Measurements from ENCODE around the gene RBCK1.

- no peak for TF ChIP-seq CTCF (IDR thresholded peaks at IDR 0.05)
- TF ChIP-seq POLR2A (IDR thresholded peaks at IDR 0.05) = no peak
Observed at GRCh38 chr20:406200-407132, 1.6 kb upstream of the RBCK1 start.
